GM12878 (cell line): ENCODE data around the gene JMJD4. TPM values are rescaled to one million over a fixed set of nuclear protein-coding genes. Genes with fewer than 3 reads are reported as not detected.

Experiments
- CTCF ChIP-seq, 3 experiments: IDR thresholded peaks in 2 of 3; conservative IDR thresholded peaks in 1 of 3; 2 replicates each; pipeline ENCODE4 v1.5.1; 2011; ENCODE audit warnings: low read depth in 3 of 3, low read length in 3 of 3, mild to moderate bottlenecking in 3 of 3, control low read depth in 2 of 3, moderate library complexity in 2 of 3, inconsistent platforms in 1 of 3, mixed read lengths in 1 of 3; ENCODE audit not compliant: control insufficient read depth in 2 of 3, insufficient read depth in 1 of 3; ENCODE audit errors: extremely low read depth in 1 of 3
- EED ChIP-seq: sonication (generic); IDR thresholded peaks from 2 replicates; pipeline ENCODE4 v1.6.1; 2016; ENCODE audit warnings: antibody characterized with exemption, low read depth
- ETV6 ChIP-seq, 2 experiments: fragments of 450-650 bp in 1 of 2; IDR thresholded peaks in 1 of 2; conservative IDR thresholded peaks in 1 of 2; 2 replicates each; pipeline ENCODE4 v1.6.1; 2014; ENCODE audit warnings: antibody characterized with exemption in 1 of 2, borderline replicate concordance in 1 of 2, low read depth in 1 of 2, mild to moderate bottlenecking in 1 of 2, moderate library complexity in 1 of 2
- IKZF1 ChIP-seq: fragments of 450-650 bp; conservative IDR thresholded peaks from 2 replicates; pipeline ENCODE4 v1.6.1; 2017; ENCODE audit warnings: antibody characterized with exemption, mild to moderate bottlenecking
- JUND ChIP-seq: IDR thresholded peaks from 2 replicates; pipeline ENCODE4 v1.6.1; 2012; ENCODE audit warnings: low read depth, mild to moderate bottlenecking, low read length, improper control_type of control experiment, moderate library complexity
- MEF2B ChIP-seq: fragments of 450-650 bp; IDR thresholded peaks from 2 replicates; pipeline ENCODE4 v1.6.1; 2018; ENCODE audit warnings: mild to moderate bottlenecking, moderate library complexity; ENCODE audit not compliant: partially characterized antibody, poor library complexity, severe bottlenecking
- NFYB ChIP-seq: IDR thresholded peaks from 2 replicates; pipeline ENCODE4 v1.6.1; 2011; ENCODE audit warnings: low read depth, mild to moderate bottlenecking, low read length, improper control_type of control experiment, moderate library complexity; ENCODE audit not compliant: insufficient read depth
- PRDM15 ChIP-seq: fragments of 450-650 bp; formaldehyde crosslinking; IDR thresholded peaks from 2 replicates; pipeline ENCODE4 v1.4.0; 2020; ENCODE audit warnings: mild to moderate bottlenecking, moderate library complexity
- SMAD1 ChIP-seq: fragments of 450-650 bp; IDR thresholded peaks from 2 replicates; pipeline ENCODE4 v1.6.1; 2018; ENCODE audit warnings: mild to moderate bottlenecking, low read depth; ENCODE audit not compliant: partially characterized antibody
- polyA plus RNA-seq, 11 experiments: library from polyadenylated mRNA; depleted of rRNA in 4 of 11; unstranded in 6 of 11; stranded (reverse) in 5 of 11; fragments of >200 nt; fragmentation: Nextera tagmentation in 4 of 11; fragmentation: Illumina TruSeq in 1 of 11; extraction: Ambion mirVana in 4 of 11; extraction: Trizol in 1 of 11; gene quantifications; 1 replicate in 1 of 11; 2 replicates in 10 of 11; pipeline versions ENCODE4 v1.2.1 to v1.2.3, GENCODE V29; 2011 to 2016; ENCODE audit warnings: inconsistent platforms in 2 of 11, missing spikeins in 2 of 11, low read depth in 1 of 11
- total RNA-seq, 4 experiments: library from RNA; depleted of rRNA in 3 of 4; stranded (reverse); fragments of >200 nt in 3 of 4; fragmentation: Illumina TruSeq in 1 of 4; extraction: Trizol in 1 of 4; gene quantifications; 2 replicates each; pipeline versions ENCODE4 v1.2.1 to v1.2.3, GENCODE V29; 2013 to 2021

Gene JMJD4
- total and polyA plus RNA-seq, 10 of the 15 experiments (the other 5 are each of a cell fraction or from before 2014, with no cell fraction given), result 0.89 to 38.3 (median 18.4) TPM

- TF ChIP-seq ETV6 (conservative IDR thresholded peaks at IDR 0.05 in 1 of 2, IDR thresholded peaks at IDR 0.05 in 1 of 2; ENCODE audit: borderline replicate concordance in 1 of 2, low read depth in 1 of 2) (no peak), MEF2B (no peak), IKZF1 (0 out of 2 replicates have a peak, but pooled peaks have one; percentile 16), JUND (no peak), SMAD1 (no peak), CTCF (IDR thresholded peaks at IDR 0.05 in 2 of 3, conservative IDR thresholded peaks at IDR 0.05 in 1 of 3; ENCODE audit: control insufficient read depth in 2 of 3, extremely low read depth in 1 of 3, insufficient read depth in 1 of 3, low read depth in 3 of 3, low read length in 3 of 3) (no peak), EED (0 out of 2 replicates have a peak, but pooled peaks have one; percentile 23), NFYB (no peak), PRDM15 (CRISPR knock-in tag) (no peak)
- TF ChIP-seq, all 136 proteins: peak for 3
These were observed 21.3 kb upstream of the JMJD4 start (continued) for GRCh38 chr1:227756172-227756959.
